ENCODE data around the gene GABRR3. TPM values are rescaled to one million over a fixed set of nuclear protein-coding genes. Genes with fewer than 3 reads are reported as not detected.

GABRR3 gene
- total RNA-seq, 2 donors from 2014 or later, result not detected

- Histone ChIP-seq H3K36me3 (no peaks in the 10 kb centered on the region), H3K4me3 (no peak overlapping the region), H3K4me1 (ENCODE audit: control insufficient read depth in 1 of 2, low read depth in 2 of 2) (no peaks in the 10 kb centered on the region), H3K27ac (no peak overlapping the region), H3K27me3 (replicated peaks; ENCODE audit: insufficient read depth) (no peaks in the 10 kb centered on the region), H3K9me3 (no peaks in the 10 kb centered on the region)
- TF ChIP-seq, protein P1, sequence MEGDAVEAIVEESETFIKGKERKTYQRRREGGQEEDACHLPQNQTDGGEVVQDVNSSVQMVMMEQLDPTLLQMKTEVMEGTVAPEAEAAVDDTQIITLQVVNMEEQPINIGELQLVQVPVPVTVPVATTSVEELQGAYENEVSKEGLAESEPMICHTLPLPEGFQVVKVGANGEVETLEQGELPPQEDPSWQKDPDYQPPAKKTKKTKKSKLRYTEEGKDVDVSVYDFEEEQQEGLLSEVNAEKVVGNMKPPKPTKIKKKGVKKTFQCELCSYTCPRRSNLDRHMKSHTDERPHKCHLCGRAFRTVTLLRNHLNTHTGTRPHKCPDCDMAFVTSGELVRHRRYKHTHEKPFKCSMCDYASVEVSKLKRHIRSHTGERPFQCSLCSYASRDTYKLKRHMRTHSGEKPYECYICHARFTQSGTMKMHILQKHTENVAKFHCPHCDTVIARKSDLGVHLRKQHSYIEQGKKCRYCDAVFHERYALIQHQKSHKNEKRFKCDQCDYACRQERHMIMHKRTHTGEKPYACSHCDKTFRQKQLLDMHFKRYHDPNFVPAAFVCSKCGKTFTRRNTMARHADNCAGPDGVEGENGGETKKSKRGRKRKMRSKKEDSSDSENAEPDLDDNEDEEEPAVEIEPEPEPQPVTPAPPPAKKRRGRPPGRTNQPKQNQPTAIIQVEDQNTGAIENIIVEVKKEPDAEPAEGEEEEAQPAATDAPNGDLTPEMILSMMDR (IDR thresholded peaks at IDR 0.05), result no peak
- DNase-seq (ENCODE audit: low spot score), result no peak
- ATAC-seq (ENCODE audit: insufficient number of reproducible peaks, low FRiP score, low read depth), result no peak
Observed at GRCh38 chr3:97983933-97984491, 51.1 kb downstream of the GABRR3 start.

GRCh38 chr3:97981886-97982285 lies 53.2 kb downstream of the GABRR3 start:
- H3K27ac ChIP-seq, result no peak overlapping the region
- DNase-seq (ENCODE audit: low spot score) (no peak), ATAC-seq (ENCODE audit: insufficient number of reproducible peaks, low FRiP score, low read depth) (no peak)
- no peaks in the 10 kb centered on the region for H3K27me3 ChIP-seq (replicated peaks; ENCODE audit: insufficient read depth)
- H3K36me3 ChIP-seq, result no peaks in the 10 kb centered on the region
- H3K4me1 ChIP-seq (ENCODE audit: control insufficient read depth in 1 of 2, low read depth in 2 of 2), result no peaks in the 10 kb centered on the region
- no peaks in the 10 kb centered on the region for H3K9me3 ChIP-seq
- no peak overlapping the region for H3K4me3 ChIP-seq
- TF ChIP-seq, protein P1 (IDR thresholded peaks at IDR 0.05), result no peak

DNA sequence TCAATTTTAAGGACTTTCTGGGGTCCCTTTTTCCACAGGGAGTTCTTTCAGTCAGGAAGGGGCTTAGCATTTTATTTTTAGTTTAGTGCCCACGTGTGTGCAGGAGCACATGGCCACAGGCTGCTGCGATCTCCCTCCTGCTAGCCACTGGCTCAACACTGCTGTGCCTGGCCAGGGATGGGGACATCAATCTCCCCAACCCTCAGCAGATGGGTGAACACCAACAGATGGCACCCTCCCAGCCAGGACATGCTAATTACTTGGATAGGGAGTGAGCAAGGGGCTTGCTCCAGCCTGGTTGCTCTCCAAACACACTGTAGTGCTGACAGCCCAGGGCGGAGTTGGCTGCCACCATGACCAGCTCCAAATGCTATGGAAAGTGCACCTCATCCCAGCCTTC lies 55.5 kb downstream of the GABRR3 start:
- Histone ChIP-seq H3K27me3 (replicated peaks; ENCODE audit: insufficient read depth) (no peaks in the 10 kb centered on the region), H3K36me3 (no peaks in the 10 kb centered on the region), H3K9me3 (no peaks in the 10 kb centered on the region), H3K4me1 (ENCODE audit: control insufficient read depth in 1 of 2, low read depth in 2 of 2) (no peaks in the 10 kb centered on the region), H3K4me3 (no peak overlapping the region), H3K27ac (no peak overlapping the region)
- DNase-seq (ENCODE audit: low spot score), result no peak
- TF ChIP-seq, protein P1 (IDR thresholded peaks at IDR 0.05), result no peak
- no peak for ATAC-seq (ENCODE audit: insufficient number of reproducible peaks, low FRiP score, low read depth)

- TF ChIP-seq, protein P1 (IDR thresholded peaks at IDR 0.05), result no peak
- ATAC-seq (ENCODE audit: insufficient number of reproducible peaks, low FRiP score, low read depth) (no peak), DNase-seq (ENCODE audit: low spot score) (no peak)
- Histone ChIP-seq H3K4me3 (no peak overlapping the region), H3K4me1 (ENCODE audit: control insufficient read depth in 1 of 2, low read depth in 2 of 2) (peaks cover 5 to 15% of the 10 kb centered on the region in 2 donors), H3K27ac (no peak overlapping the region), H3K27me3 (replicated peaks; ENCODE audit: insufficient read depth) (no peaks in the 10 kb centered on the region), H3K9me3 (no peaks in the 10 kb centered on the region), H3K36me3 (no peaks in the 10 kb centered on the region)
Observed at GRCh38 chr3:97975466-97975865, 59.6 kb downstream of the GABRR3 start.

DNA sequence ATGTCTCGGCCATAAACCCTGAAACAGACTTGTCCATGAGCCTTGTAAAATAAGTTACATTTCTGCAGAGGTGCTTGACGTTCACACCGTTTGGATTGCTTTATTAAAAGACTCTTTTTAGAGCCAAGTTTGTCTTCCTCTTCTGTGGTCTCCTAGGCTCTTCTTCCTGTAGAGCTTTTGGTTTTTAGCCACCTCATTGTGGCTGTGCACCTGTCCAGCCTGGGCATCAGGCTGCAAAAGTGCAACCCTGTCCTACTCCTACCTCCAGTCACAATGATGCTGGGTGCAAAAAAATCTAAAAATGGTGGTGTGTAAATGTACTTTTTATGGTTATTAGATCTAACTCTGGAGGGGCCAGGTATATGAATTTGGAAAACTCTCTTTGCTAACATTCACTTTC lies 60.1 kb downstream of the GABRR3 start:
- no peak for DNase-seq (ENCODE audit: low spot score)
- no peak for ATAC-seq (ENCODE audit: insufficient number of reproducible peaks, low FRiP score, low read depth)
- H3K27me3 ChIP-seq (replicated peaks; ENCODE audit: insufficient read depth), result no peaks in the 10 kb centered on the region
- no peak overlapping the region for H3K27ac ChIP-seq
- no peaks in the 10 kb centered on the region for H3K9me3 ChIP-seq
- TF ChIP-seq, protein P1 (IDR thresholded peaks at IDR 0.05), result no peak
- H3K36me3 ChIP-seq, result no peaks in the 10 kb centered on the region
- H3K4me3 ChIP-seq, result no peak overlapping the region
- H3K4me1 ChIP-seq (ENCODE audit: control insufficient read depth in 1 of 2, low read depth in 2 of 2), result peaks cover 5 to 15% of the 10 kb centered on the region in 2 donors

All from thoracic aorta (tissue), 2 donors.